Measurements from ENCODE around the gene GSDMA. TPM values are rescaled to one million over a fixed set of nuclear protein-coding genes. Genes with fewer than 3 reads are reported as not detected.

Gene GSDMA
- total RNA-seq, 1 donor from 2014 or later: not detected

DNA sequence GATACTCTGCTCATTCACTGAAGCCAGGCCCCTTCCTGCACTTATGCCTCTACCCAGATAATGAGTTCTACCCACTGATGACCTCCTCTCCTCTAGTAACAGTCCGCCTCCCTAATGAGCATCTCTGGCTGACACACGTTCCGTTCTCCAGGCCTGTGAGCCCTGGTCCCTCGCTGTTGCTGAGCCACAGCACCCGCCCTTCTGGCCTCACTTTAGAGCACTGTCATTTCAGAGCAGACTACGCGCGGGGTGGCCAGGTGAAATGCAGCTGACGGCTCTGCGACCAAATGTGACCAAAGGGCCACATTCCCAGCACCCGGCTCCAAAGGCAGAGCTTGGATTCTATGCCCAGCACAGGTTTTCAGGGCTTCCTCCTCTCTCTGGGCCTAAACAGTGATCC, 31.6 kb downstream of the GSDMA start:
- no peaks in the 10 kb centered on the region for H3K27me3 Mint-ChIP-seq
- H3K4me3 Mint-ChIP-seq: no peak overlapping the region
- TF ChIP-seq, protein P1, sequence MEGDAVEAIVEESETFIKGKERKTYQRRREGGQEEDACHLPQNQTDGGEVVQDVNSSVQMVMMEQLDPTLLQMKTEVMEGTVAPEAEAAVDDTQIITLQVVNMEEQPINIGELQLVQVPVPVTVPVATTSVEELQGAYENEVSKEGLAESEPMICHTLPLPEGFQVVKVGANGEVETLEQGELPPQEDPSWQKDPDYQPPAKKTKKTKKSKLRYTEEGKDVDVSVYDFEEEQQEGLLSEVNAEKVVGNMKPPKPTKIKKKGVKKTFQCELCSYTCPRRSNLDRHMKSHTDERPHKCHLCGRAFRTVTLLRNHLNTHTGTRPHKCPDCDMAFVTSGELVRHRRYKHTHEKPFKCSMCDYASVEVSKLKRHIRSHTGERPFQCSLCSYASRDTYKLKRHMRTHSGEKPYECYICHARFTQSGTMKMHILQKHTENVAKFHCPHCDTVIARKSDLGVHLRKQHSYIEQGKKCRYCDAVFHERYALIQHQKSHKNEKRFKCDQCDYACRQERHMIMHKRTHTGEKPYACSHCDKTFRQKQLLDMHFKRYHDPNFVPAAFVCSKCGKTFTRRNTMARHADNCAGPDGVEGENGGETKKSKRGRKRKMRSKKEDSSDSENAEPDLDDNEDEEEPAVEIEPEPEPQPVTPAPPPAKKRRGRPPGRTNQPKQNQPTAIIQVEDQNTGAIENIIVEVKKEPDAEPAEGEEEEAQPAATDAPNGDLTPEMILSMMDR (conservative IDR thresholded peaks at IDR 0.05): no peak
- H3K9me3 Mint-ChIP-seq: no peaks in the 10 kb centered on the region
- H3K27ac Mint-ChIP-seq: no peak overlapping the region
- DNase-seq (ENCODE audit: extremely low spot score, unreplicated experiment): no peak
- H3K4me1 Mint-ChIP-seq (ENCODE audit: unreplicated experiment): no peaks in the 10 kb centered on the region
- peaks cover 28% of the 10 kb centered on the region for H3K36me3 Mint-ChIP-seq

DNA sequence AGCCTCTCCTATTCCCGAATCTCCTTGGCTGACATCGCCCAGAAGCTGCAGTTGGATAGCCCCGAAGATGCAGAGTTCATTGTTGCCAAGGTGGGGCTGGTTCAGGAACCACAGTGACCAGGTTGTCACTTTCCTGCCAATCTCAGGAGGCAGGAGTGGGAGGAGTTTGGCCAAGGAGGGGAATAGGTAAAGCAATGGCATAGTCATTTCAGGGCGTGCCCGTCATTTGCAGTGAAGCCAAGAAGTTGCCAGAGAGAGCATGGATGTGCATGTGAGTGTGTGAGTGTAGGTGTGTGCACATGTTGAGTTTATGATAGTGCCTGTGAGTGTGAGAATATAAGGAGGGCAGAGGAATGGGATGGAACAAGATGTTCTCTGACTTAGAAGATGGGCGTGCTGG, 32.6 kb downstream of the GSDMA start:
- TF ChIP-seq, protein P1 (conservative IDR thresholded peaks at IDR 0.05): no peak
- Mint-ChIP-seq H3K9me3 (no peaks in the 10 kb centered on the region), H3K27me3 (no peaks in the 10 kb centered on the region), H3K4me1 (ENCODE audit: unreplicated experiment) (no peaks in the 10 kb centered on the region), H3K4me3 (no peak overlapping the region), H3K36me3 (peaks cover 27% of the 10 kb centered on the region), H3K27ac (no peak overlapping the region)
- DNase-seq (ENCODE audit: extremely low spot score, unreplicated experiment): no peak

DNA sequence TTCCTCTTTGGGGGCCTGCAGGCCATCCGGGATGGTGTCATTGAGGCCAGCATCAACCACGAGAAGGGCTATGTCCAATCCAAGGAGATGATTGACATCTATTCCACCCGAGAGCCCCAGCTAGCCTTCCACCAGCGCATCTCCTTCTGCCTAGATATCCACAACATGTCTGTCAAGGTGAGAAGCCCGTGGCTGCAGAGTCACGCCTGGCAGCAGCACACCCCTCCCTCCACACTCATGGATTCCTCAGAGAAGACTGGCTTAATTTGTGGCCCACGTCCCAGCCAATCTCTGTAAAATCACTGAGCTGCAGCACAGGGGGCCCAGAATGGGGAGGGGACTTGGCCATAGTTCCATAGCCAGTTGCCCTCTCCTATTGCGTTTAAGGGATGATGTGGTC, 33.4 kb downstream of the GSDMA start:
- Mint-ChIP-seq H3K9me3 (no peaks in the 10 kb centered on the region), H3K4me1 (ENCODE audit: unreplicated experiment) (no peaks in the 10 kb centered on the region), H3K36me3 (peaks cover 24% of the 10 kb centered on the region), H3K4me3 (no peak overlapping the region), H3K27me3 (no peaks in the 10 kb centered on the region), H3K27ac (no peak overlapping the region)
- TF ChIP-seq, protein P1 (conservative IDR thresholded peaks at IDR 0.05): no peak
- no peak for DNase-seq (ENCODE audit: extremely low spot score, unreplicated experiment)

DNA sequence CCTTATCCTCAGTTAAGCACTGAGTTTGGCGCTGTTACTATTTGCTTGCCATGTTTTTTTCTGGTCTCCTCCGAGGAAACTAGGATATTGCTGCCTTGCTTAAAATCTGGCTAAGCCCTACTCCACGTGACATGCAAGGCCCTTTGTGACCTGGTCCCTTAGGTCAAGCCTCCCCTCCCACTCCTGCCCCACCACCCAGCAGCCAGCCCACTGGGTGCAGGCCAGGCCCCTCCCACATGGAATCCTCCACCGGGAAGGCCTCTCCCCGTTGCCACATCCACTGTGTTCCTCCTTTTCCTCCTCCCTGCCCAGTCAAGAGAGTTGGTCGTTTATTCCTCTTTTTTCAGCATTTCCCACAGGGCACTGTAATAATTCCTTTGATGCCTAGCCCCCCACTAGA, 34.0 kb downstream of the GSDMA start:
- H3K36me3 Mint-ChIP-seq: peaks cover 24% of the 10 kb centered on the region
- TF ChIP-seq, protein P1 (conservative IDR thresholded peaks at IDR 0.05): no peak
- H3K27me3 Mint-ChIP-seq: no peaks in the 10 kb centered on the region
- DNase-seq (ENCODE audit: extremely low spot score, unreplicated experiment): no peak
- no peaks in the 10 kb centered on the region for H3K4me1 Mint-ChIP-seq (ENCODE audit: unreplicated experiment)
- no peaks in the 10 kb centered on the region for H3K9me3 Mint-ChIP-seq
- no peak overlapping the region for H3K27ac Mint-ChIP-seq
- H3K4me3 Mint-ChIP-seq: no peak overlapping the region

DNA sequence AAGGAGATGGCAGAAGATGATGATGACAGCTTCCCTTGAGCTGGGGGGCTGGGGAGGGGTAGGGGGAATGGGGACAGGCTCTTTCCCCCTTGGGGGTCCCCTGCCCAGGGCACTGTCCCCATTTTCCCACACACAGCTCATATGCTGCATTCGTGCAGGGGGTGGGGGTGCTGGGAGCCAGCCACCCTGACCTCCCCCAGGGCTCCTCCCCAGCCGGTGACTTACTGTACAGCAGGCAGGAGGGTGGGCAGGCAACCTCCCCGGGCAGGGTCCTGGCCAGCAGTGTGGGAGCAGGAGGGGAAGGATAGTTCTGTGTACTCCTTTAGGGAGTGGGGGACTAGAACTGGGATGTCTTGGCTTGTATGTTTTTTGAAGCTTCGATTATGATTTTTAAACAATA, 34.7 kb downstream of the GSDMA start:
- TF ChIP-seq, protein P1 (conservative IDR thresholded peaks at IDR 0.05): no peak
- H3K4me3 Mint-ChIP-seq: no peak overlapping the region
- no peaks in the 10 kb centered on the region for H3K4me1 Mint-ChIP-seq (ENCODE audit: unreplicated experiment)
- no peak for DNase-seq (ENCODE audit: extremely low spot score, unreplicated experiment)
- H3K36me3 Mint-ChIP-seq: peaks cover 24% of the 10 kb centered on the region
- no peaks in the 10 kb centered on the region for H3K27me3 Mint-ChIP-seq
- H3K9me3 Mint-ChIP-seq: no peaks in the 10 kb centered on the region
- no peak overlapping the region for H3K27ac Mint-ChIP-seq

DNA sequence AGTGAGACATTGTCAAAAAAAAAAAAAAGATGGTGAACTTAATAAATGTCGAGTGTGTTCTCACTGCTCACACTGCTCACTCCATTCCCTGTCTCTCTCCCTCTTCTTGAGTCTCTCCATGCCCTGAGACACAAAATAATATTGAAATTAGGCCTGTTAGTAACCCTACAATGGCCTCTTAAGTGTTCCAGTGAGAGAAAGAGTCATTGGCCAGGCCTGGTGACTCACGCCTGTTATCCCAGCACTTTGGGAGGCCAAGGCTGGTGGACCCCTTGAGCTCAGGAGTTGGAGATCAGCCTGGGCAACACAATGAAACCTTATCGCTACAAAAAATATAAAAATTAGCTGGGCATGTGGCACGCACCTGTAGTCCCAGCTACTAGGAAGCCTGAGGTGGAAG, 36.3 kb downstream of the GSDMA start:
- no peaks in the 10 kb centered on the region for H3K27me3 Mint-ChIP-seq
- DNase-seq (ENCODE audit: extremely low spot score, unreplicated experiment): no peak
- H3K27ac Mint-ChIP-seq: no peak overlapping the region
- no peaks in the 10 kb centered on the region for H3K4me1 Mint-ChIP-seq (ENCODE audit: unreplicated experiment)
- TF ChIP-seq, protein P1 (conservative IDR thresholded peaks at IDR 0.05): no peak
- peaks cover 13% of the 10 kb centered on the region for H3K36me3 Mint-ChIP-seq
- no peaks in the 10 kb centered on the region for H3K9me3 Mint-ChIP-seq
- H3K4me3 Mint-ChIP-seq: no peak overlapping the region

Data from type B pancreatic cell (in vitro differentiated cells).